GM19238 (cell line): ENCODE data around the gene SEL1L.
A peak's percentile ranks its signal among the peaks of the same experiment; 100 is the strongest.
"Not testable (repeated sequence)": the region's sequence is repeated elsewhere in the genome, so short reads cannot be mapped to it uniquely, and the experiment has no call there.

Experiments used
- DNase-seq: peaks from one replicate; pipeline ENCODE4 v3.0.0; 2011; ENCODE audit warnings: low spot score; ENCODE audit not compliant: insufficient read length

SEL1L gene

DNA sequence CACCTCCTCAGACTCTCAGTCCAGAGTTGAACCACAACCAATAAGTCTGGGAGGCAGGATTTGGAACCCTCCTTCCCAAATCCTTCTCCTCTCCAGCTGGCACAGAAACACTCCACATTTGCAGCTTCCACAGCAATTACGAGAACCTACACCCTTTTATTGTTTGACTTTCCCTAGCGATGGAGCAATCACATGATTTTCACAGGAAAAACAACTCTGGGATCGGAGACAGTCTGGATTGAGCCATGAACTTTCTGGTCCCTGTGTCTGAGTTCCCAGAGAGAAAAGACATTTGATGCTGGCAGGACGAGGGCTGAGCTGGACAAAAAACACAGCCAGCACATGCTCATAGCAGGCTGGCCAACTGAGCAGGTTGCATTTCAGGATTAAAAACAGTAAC lies 84.5 kb downstream of the SEL1L start:
- no peak for DNase-seq

DNA sequence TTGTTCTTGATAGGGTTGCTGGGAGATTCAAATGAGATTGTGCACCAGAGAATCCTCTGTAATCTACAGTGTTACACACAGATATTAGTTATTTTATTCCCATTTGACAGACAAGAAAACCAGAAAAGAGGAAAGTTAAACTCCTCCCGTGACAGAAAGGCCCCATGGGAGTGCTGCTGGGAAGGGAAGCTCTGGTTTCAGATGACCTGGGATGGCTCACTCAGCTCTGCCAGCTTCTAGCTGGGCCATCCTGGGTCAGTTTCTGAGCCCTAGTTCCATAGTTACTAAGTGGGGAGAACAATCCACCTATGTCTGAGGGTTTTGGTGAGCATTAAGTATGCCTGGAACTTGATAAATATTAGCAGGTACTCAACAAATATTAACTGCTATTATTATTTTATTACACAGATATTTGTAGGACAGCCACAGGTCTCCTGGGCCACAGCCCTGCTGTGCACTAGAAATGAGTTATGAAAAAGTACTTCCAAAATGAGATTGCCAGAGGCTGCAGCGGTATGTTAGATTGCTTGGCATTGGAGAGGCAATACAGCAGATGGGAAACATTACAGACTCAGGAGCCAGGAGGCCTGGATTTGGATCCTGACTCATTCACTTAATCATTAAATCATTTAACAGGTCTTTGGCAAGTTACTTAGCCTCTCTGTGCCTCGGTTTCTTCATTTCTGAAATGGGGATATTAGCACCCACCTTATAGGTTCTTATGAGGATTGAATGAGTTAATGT lies 86.5 kb downstream of the SEL1L start:
- DNase-seq: no peak

DNA sequence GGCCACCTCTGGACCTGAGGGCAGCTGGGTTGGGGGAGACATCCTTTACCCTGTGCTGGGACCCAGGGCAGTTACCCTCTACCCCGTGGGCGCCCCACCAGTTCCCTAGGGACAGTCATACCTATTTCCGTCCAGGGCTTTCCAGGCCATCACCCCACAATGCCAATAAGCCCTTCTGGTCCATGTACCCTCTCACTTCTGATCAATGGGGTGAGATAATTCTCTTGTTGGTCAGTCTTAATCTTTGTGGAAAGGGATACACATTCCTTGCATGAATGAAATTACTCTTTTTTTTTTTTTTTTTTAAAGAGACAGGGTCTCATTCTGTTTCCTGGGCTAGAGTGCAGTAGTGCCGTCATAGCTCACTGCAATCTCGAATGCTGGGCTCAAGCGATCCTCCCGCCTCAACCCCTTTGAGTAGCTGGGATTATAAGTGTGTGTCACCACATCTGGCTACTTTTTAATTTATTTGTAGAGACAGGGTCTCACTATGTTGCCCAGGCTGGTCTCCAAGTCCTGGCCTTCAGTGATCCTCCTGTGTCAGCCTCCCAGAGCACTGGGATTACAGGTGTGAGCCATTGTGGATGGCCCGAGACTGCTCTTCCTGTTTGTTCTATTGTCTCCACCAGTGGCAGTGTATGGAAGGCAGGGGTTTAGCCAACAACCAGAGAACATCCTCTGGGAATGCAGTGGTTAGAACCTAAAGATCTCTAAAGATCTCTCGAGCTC lies 87.2 kb downstream of the SEL1L start:
- no peak for DNase-seq

DNA sequence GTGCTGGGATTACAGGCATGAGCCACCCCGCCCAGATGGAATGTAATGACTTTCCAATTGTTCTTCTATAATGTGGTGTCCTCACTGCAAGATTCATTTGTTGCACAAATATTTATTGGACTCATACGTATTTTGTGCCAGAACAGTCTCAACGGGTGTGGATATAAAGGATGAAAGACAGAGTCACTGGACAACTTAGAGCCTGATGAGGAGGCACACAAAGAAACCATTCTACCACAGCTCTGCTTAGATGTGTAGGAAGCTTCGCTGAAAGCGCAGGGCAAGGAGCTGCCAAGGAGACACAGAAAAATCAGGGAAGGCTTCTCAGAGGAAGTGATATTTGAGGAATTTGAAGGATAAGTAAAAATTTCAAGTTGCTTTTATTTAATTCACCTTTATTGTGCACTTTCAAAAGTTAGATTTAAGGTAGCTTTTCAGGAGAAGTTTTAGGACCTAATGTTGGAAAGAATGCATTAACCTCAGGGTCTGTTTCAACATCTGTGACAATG lies 92.0 kb downstream of the SEL1L start:
- DNase-seq: no peak

DNA sequence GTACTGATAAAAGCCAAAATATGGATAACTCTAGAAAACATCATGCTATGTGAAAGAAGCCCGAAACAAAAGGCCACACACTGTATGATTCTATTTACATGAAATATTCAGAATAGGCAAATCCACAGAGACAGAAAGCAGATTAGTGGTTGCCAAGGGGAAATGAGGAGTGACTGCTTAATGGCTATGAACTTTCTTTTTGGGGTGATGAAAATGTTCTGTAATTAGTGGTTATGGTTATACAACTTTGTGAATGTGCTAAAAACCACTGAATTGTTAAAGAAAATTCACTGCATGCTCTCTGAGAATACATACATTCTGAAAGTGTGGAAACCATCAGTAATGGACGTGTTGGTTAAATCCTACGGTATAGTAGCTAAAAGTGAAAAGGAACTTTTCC lies 93.6 kb downstream of the SEL1L start:
- no peak for DNase-seq

DNA sequence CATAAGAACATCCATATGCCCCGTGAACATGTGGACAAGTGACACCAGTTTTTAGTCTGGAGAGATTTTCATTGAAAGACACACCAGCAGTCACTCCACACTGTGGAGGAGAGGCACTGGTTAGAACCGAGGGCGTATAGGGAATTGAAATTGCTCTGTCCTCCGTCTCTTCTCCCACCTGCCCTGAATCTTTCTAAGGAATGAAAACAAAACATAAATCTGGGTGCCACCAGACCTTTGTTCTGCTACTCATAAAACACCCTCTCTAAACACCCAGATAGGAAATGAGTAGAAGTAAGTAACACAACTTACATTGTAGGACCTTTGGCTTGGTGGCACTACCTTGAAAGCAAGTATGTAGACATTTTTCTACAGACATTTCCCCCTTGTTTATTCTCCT lies 96.4 kb downstream of the SEL1L start:
- no peak for DNase-seq

DNA sequence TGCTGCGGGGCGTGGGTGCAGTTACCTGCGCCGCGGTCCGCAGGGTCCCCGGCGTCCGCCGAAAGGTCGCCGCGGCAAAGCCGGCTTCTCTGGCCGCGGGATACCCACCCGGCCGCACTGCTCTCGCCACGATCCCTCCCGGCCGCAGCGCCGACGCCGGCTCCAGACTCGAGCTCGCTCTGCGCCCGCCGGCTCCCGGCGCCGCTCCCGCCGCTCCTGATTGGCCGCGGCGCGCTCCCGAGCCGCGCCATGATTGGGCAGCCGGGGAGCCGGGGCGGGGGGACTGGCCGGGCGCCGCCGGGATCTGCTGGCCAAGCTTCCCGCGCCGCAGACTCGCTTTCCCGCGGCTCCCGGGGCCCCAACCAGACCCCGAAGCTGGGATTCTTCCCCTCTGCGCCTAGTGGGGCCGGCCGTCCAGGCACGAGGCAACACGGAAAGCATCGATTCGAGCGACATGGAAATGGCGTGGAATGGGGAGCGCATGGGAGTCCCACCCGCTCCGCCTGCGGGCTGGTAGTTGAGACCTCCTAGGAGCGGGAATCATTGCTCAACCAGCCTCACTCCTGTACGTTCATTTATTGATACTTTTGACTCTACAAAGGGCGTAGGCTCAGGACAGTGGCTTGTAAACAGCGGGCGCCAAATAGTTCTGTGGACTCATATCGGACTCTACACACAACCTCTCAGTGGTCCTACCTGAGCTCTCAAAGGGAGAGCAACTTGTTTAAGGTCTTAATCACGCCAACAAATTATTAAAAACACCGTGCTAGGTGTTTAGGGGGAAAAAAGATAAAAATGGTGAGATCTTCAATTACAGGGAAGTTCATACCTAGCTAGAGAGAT lies 97.1 kb downstream of the SEL1L start:
- DNase-seq: peak; percentile 66

DNA sequence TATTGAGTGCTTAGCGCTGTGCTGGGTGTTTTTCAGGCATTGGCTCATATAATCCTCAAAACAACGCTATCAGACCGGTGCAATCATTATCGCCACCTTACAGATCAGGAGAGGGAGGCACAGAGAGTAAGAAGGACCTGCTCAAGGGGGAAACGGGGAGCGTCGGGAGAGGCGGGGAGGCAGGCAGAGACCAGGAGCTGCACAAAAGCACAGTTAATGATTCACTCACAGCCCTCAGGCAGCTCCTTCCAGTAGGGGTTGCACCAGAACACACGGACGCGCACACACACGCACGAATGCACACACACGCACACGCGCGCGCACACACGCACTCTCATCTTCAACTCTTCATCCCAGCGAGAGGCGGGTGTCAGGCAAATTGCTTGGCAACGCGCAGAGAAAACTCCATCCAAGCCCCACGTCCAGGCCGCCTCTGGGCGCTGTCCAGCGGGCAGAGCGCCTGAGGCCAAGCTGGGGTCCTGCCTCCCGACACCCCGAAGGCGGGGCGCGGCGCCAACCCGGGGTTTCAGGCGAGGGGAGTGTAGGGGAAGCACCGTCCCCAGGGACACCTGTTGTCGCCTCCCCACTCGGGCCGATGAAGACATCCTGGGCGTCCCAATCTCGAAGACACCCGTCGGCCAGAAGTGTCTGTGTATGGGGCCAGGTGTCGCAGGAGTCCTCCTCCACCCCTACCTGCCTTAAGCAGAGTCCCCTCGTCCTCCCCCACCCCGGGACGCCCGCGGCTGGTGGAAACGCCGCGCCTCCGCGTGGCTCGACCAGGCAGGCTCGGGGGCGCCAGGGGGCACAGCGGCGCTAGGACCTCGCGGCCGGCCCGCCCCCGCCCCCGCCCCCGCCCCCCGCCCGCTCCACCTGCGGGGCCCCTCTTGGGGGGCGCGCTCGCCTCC lies 98.0 kb downstream of the SEL1L start:
- peak; percentile 29 for DNase-seq

DNA sequence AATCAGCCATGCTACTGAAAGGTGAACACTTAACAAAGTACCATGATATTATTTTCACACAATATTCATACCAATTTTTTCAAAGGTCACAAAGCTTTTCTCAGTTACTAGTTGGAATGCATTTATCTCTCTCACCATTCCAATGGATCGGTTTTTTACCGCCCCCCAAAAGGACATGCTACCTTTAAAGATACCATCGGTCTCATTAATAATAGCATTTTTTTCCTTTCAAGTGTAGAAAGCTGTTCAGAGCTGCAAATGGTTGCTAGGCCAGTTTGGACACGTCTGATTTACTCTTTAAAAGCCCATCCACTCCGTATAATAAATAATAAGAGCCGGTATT lies 98.6 kb downstream of the SEL1L start:
- no peak for DNase-seq

DNA sequence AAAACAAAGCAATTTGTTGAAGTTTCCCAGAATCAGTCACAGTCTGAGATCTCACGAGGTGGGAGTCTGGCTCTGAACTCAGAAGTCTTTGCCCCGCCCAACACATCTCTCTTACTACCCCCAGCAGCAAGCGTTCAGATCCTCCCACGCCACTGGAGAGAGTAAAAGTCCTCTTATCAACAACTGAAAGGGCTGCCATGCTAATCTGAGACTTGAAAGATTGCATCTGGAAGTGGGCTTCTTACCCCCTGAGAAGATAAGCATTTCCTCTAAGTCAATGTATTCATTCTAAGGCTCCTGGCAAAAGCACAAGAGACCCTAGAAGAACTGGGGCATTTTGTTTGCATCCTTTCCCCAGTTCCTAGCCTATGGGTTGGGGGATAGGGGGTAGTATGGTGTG lies 99.4 kb downstream of the SEL1L start:
- no peak for DNase-seq

DNA sequence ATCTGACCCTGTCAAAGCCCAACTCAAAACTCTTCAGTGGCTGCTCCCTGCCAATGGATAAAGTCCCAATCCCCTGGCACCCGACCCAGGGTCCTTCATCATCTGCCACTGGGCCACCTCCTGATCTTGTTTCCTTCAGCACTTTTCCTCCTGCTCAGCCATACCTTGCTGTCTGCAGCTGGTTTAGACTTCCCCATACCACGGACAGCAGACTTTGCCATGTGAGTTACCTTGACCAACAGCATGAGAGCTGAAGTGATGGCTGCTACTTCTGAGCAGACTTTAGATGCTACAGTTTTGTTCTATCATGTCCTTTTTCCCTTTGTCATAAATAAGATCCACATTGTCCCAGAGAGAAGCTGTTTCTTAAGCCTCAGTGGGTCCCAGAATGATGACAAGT lies 100.3 kb downstream of the SEL1L start:
- DNase-seq: no peak

DNA sequence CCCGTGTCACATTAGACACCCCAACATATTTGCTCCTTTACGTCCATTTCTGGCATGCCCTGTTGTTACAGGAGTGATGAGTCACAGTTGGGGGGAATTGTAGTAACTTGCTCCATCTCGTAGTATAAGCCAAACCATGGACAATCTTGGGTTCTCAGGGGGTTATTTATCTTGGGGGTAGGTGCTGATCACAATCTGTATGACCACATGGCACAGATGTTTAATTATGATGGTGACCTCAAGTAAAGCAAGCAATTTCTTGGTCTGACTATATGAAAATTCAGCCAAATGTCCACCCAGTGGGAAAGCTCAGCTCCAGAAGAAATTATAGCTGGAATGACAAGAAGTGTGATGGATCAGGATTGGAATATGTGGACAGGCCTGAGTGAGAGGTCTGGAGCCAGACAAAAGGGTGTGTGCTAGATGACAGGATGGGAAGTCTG lies 101.4 kb downstream of the SEL1L start:
- no peak for DNase-seq

DNA sequence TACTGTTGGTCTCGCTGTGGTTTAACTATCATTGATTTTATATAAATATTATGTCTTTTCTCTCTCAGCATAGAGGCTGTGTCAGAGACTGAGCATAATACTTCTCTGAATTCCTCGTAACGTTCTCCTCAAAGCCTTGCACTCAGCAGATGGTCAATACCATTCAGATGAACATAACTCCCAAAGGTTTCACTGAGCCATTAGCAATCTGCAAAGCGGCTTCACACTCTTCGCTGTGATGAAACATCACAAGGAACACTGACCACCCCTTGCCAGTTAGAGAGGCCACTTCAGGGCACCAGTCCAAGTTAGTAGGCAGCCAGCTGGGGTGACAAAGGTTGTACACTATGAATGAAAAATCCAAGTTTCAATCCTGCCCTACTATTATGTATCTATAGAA lies 103.4 kb downstream of the SEL1L start:
- no peak for DNase-seq

DNA sequence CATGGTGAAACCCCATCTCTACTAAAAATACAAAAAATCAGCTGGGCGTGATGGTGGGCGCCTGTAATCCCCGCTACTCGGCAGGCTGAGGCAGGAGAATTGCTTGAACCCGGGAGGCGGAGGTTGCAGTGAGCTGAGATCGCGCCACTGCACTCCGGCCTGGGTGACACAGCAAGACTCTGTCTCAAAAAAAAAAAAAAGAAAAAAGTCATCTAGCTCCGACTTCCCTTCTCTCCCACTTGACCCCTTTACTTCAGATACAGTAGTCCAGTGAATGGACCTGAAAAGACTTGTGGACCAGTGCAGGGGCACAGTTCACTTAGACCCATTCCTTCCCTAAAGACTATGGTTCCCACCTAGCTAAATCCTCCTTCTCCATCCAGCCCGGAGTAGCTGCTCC lies 103.9 kb downstream of the SEL1L start:
- DNase-seq: not testable (repeated sequence)

DNA sequence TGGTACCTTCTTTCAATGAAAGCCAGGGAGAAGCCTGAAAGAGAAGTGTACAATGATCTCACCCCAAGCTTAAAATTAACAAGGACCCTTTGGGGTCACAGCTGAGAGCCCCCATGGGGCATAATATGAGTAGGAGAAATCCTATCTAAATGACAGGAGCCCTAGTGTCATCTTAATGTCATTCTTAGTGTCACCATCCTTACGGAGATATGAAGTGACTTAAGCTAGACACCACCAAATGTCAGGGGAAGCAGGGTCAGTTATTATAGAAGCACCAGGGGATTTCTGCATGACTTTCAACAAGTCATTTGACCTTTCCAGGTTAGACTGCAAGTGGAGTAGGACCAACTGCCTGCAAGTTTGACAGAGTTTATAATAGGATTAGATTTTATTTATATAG lies 104.6 kb downstream of the SEL1L start:
- DNase-seq: no peak

DNA sequence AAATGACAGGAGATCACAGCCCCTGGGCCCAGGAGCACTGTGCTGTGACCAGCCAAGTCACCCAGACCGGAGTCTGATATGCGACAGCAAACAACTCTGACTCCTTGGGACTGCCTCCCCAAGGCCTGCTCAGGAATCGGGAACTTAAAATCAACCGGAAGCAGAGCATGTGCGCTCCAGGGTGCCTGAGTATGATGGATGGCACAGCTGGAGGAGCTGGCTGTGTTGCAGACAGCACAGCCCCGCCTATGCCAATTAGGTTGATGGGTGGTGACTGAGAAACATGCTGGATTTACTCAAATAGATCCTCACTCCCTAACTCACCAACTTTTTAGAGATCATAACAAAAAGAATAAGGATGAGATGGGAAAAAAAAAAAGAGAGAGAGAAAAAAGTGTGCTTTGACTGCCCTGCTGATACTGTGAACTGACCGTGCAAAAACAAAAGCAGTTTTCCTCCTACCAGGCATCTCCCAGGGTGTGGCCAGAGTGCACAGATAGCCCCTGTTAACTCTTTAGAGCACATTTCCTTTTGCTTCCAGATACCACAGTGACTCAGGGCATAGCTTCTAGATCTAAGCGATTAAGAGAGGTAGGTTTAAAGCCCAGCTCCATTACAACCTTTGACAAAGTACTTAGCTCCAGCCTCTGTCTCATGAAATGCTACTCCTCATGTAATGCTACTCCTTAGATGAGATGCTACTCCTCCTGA lies 106.2 kb downstream of the SEL1L start:
- no peak for DNase-seq

DNA sequence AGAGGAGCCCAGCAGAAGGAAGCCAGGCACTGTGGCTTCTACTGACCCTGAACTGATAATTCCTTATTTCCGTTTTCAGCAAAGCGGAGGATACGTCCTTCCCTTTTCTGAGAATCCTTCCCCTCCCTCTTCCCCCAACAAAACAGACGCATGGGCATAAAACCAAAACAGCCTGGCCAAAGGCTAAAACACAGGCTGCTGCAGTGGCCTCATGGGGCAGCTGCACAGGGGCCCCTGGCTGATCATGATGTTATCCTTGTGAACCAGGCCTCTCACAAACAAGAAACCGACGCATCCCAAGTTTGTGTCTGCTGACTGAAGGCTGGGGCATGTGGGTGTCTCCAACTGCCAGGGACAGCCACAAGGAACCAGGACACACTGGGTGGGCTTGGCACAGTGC lies 110.1 kb downstream of the SEL1L start:
- no peak for DNase-seq
